GM23248 (cell line): Measurements from ENCODE around the gene RNF152.

Experiments used
- EZH2 ChIP-seq: fragments of 200-600 bp; sonication (generic); IDR thresholded peaks from 2 replicates; pipeline ENCODE4 v1.6.1; 2018; ENCODE audit warnings: antibody characterized with exemption, mild to moderate bottlenecking; ENCODE audit not compliant: insufficient read depth, poor library complexity, severe bottlenecking
- EZH2phosphoT487 ChIP-seq: fragments of 200-600 bp; sonication (generic); IDR thresholded peaks from 2 replicates; pipeline ENCODE4 v1.6.1; 2018; ENCODE audit warnings: antibody characterized with exemption, moderate library complexity, mild to moderate bottlenecking, low read depth; ENCODE audit not compliant: insufficient read depth

GRCh38 chr18:61924550-61924949 lies 31.7 kb upstream of the RNF152 start:
- TF ChIP-seq EZH2 (no peak), EZH2phosphoT487 (no peak)
